Endothelial cell of umbilical vein (primary cell): ENCODE results near the gene ADAM17.

Source experiments
- CTCF ChIP-seq, 2 donors: IDR thresholded peaks; 1 replicate in 1 of 2; 2 replicates in 1 of 2; pipeline ENCODE4 v1.5.1; 2011; ENCODE audit warnings: low read length in 2 of 2, mild to moderate bottlenecking in 2 of 2, moderate library complexity in 2 of 2, control low read depth in 1 of 2, inconsistent platforms in 1 of 2, low read depth in 1 of 2; ENCODE audit not compliant: insufficient read depth in 1 of 2; ENCODE audit errors: extremely low read depth in 1 of 2
- EZH2 ChIP-seq: IDR thresholded peaks from 2 replicates; pipeline ENCODE4 v1.6.1; 2012; ENCODE audit warnings: borderline replicate concordance, low read depth, mild to moderate bottlenecking, moderate library complexity, low read length, inconsistent platforms; ENCODE audit not compliant: severe bottlenecking
- JUN ChIP-seq: IDR thresholded peaks from 2 replicates; pipeline ENCODE4 v1.6.1; 2011; ENCODE audit warnings: borderline replicate concordance, low read depth; ENCODE audit not compliant: insufficient read length, insufficient read depth
- POLR2A ChIP-seq: IDR thresholded peaks from 2 replicates; pipeline ENCODE4 v1.6.1; 2012; ENCODE audit warnings: low read depth, mild to moderate bottlenecking, control low read depth, low read length

- TF ChIP-seq CTCF (IDR thresholded peaks at IDR 0.05; ENCODE audit: extremely low read depth in 1 of 2, insufficient read depth in 1 of 2, low read depth in 1 of 2, low read length in 2 of 2), result no peak
- TF ChIP-seq POLR2A, result no peak
- no peak for TF ChIP-seq EZH2
- TF ChIP-seq JUN, result no peak
Measured at GRCh38 chr2:9582624-9583023, 27.0 kb upstream of the ADAM17 start.
